ENCODE results near the gene KIR2DL4. TPM values are rescaled to one million over a fixed set of nuclear protein-coding genes. Genes with fewer than 3 reads are reported as not detected.
"Not testable (repeated sequence)": the region's sequence is repeated elsewhere in the genome, so short reads cannot be mapped to it uniquely, and the experiment has no call there.

The KIR2DL4 gene
- total and polyA plus RNA-seq, 2 of the 13 experiments (the other 11 are each of a cell fraction or from before 2014, with no cell fraction given) = not detected

DNA sequence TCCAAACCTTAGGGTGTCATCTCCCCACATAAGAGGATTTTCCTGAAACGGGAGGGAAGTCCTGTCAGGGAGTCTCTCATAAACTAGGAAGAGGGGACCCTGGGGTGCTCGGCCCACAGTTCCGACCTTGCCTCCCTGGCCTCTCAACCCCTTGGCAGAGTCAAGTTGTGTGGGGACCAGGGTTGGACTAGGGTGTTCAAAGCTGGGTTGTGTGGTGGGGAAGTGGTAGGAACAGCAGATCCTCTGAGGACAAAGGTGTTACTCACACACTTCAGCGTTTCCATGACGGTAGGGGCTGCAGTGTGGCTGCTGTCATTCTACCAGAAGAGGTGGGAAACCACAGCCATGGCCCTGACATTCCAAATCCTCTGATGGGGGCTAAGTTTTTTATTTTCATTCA is 31.7 kb downstream of the KIR2DL4 start:
- H2AFZ ChIP-seq (ENCODE audit: low read length); H3K4me1 ChIP-seq (ENCODE audit: insufficient read depth, low read length); H3K9me3 ChIP-seq (ENCODE audit: low read length); intact Hi-C loops (cut with micrococcal nuclease; ENCODE audit: unreplicated experiment); H4K20me1 ChIP-seq (ENCODE audit: insufficient read depth, low read length); H3K4me2 ChIP-seq (ENCODE audit: low read depth, low read length); BruUV-seq (replicated peaks); CTCF ChIA-PET (ENCODE audit: low intra/inter-chr PET ratio, low total read pairs); H3K79me2 ChIP-seq (ENCODE audit: insufficient read depth, low read length); H3K9ac ChIP-seq (ENCODE audit: insufficient read depth, low read depth, low read length); H3K27ac ChIP-seq (ENCODE audit: extremely low read length, insufficient read depth, low read length); POLR2A ChIA-PET; DNase-seq (ENCODE audit: low spot score); FAIRE-seq; H3K36me3 ChIP-seq (replicated peaks in 1 of 2; ENCODE audit: control insufficient read depth in 1 of 2, insufficient read depth in 2 of 2, low read length in 2 of 2); H3K27me3 ChIP-seq (ENCODE audit: control insufficient read depth in 1 of 2, insufficient read depth in 2 of 2, low read length in 2 of 2); H3K4me3 ChIP-seq (replicated peaks in 1 of 3; ENCODE audit: insufficient read depth in 1 of 3, low read depth in 2 of 3, low read length in 3 of 3); ATAC-seq; in situ Hi-C loops (cut with HindIII; ENCODE audit: extremely low pct_ligation_motif_present, low pct_unique_long_range_greater_than_20kb): not testable (repeated sequence)
- no CpG with 5 or more reads among the region's 5 CpGs for WGBS (ENCODE audit: low lambda C conversion rate)

DNA sequence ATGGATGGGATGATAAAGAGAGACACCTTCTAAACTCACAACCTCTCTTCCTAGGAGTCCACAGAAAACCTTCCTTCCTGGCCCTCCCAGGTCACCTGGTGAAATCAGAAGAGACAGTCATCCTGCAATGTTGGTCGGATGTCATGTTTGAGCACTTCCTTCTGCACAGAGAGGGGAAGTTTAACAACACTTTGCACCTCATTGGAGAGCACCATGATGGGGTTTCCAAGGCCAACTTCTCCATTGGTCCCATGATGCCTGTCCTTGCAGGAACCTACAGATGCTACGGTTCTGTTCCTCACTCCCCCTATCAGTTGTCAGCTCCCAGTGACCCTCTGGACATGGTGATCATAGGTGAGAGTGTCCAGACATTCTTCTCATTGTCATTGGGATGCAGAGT is 34.1 kb downstream of the KIR2DL4 start:
- H3K36me3 ChIP-seq (replicated peaks in 1 of 2; ENCODE audit: control insufficient read depth in 1 of 2, insufficient read depth in 2 of 2, low read length in 2 of 2); H3K9me3 ChIP-seq (ENCODE audit: low read length); in situ Hi-C loops (cut with HindIII; ENCODE audit: extremely low pct_ligation_motif_present, low pct_unique_long_range_greater_than_20kb); DNase-seq (ENCODE audit: low spot score); H3K79me2 ChIP-seq (ENCODE audit: insufficient read depth, low read length); H3K4me3 ChIP-seq (replicated peaks in 1 of 3; ENCODE audit: insufficient read depth in 1 of 3, low read depth in 2 of 3, low read length in 3 of 3); H3K4me1 ChIP-seq (ENCODE audit: insufficient read depth, low read length); H3K27ac ChIP-seq (ENCODE audit: extremely low read length, insufficient read depth, low read length); H3K27me3 ChIP-seq (ENCODE audit: control insufficient read depth in 1 of 2, insufficient read depth in 2 of 2, low read length in 2 of 2); H3K4me2 ChIP-seq (ENCODE audit: low read depth, low read length); intact Hi-C loops (cut with micrococcal nuclease; ENCODE audit: unreplicated experiment); BruUV-seq (replicated peaks); POLR2A ChIA-PET; H3K9ac ChIP-seq (ENCODE audit: insufficient read depth, low read depth, low read length); ATAC-seq; CTCF ChIA-PET (ENCODE audit: low intra/inter-chr PET ratio, low total read pairs); FAIRE-seq; H2AFZ ChIP-seq (ENCODE audit: low read length); H4K20me1 ChIP-seq (ENCODE audit: insufficient read depth, low read length): not testable (repeated sequence)
- WGBS (ENCODE audit: low lambda C conversion rate) = 0% methylated on average over 1 of the region's 2 CpGs

DNA sequence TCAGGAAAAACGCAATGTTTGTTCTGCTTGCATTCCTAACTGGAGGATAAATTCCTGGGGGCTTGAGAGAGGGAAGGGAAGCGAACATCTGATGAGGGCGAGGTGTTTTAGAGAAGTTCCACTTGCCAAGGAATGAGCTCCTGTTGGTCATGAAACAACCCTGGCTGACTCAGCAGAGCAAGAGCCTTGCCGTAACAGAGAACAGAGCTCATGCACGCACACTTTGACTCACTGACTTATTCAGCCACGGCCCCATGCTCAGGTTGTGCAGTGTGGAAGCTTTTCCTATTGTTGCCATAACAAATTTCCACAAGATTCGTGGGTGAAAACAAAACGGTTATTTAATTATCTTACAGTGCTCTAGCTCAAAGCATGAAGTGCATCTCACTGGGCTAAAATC is 39.8 kb downstream of the KIR2DL4 start:
- H3K27me3 ChIP-seq (ENCODE audit: control insufficient read depth in 1 of 2, insufficient read depth in 2 of 2, low read length in 2 of 2) = peaks cover 0 to 11% of the 10 kb centered on the region in 2 experiments; a peak in 1 of 5 replicates
- H2AFZ ChIP-seq (ENCODE audit: low read length); CTCF ChIA-PET (ENCODE audit: low intra/inter-chr PET ratio, low total read pairs); POLR2A ChIA-PET; in situ Hi-C loops (cut with HindIII; ENCODE audit: extremely low pct_ligation_motif_present, low pct_unique_long_range_greater_than_20kb); H3K9me3 ChIP-seq (ENCODE audit: low read length); H3K79me2 ChIP-seq (ENCODE audit: insufficient read depth, low read length); DNase-seq (ENCODE audit: low spot score); ATAC-seq; H3K36me3 ChIP-seq (replicated peaks in 1 of 2; ENCODE audit: control insufficient read depth in 1 of 2, insufficient read depth in 2 of 2, low read length in 2 of 2); H3K4me2 ChIP-seq (ENCODE audit: low read depth, low read length); H3K9ac ChIP-seq (ENCODE audit: insufficient read depth, low read depth, low read length); H3K4me3 ChIP-seq (replicated peaks in 1 of 3; ENCODE audit: insufficient read depth in 1 of 3, low read depth in 2 of 3, low read length in 3 of 3); H4K20me1 ChIP-seq (ENCODE audit: insufficient read depth, low read length); intact Hi-C loops (cut with micrococcal nuclease; ENCODE audit: unreplicated experiment); H3K27ac ChIP-seq (ENCODE audit: extremely low read length, insufficient read depth, low read length); BruUV-seq (replicated peaks); FAIRE-seq; H3K4me1 ChIP-seq (ENCODE audit: insufficient read depth, low read length): not testable (repeated sequence)
- 5% methylated on average over 6 of the region's 8 CpGs for WGBS (ENCODE audit: low lambda C conversion rate)

DNA sequence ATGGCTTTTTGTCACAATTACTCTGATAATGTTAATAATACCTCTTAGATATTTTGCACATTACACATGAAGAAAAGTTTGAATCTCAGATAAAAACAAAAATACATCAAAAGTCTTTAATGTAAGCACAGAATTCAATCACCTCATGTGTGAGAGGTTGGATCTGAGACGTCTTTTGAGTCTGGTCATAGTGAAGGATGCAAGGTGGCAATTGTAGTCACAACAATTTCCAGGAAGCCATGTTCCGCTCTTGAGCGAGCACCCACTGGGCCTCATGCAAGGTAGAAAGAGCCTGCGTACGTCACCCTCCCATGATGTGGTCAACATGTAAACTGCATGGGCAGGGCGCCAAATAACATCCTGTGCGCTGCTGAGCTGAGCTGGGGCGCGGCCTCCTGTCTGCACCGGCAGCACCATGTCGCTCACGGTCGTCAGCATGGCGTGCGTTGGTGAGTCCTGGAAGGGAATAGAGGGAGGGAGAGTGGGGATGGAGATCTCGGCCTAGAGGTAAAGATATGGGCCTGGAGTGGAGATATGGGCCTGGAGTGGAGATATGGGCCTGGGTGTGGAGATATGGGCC is 46.7 kb downstream of the KIR2DL4 start, which contains the start of gene KIR3DL2:
TSS of gene KIR3DL2 (plus strand) at position 383 of the 580 bp plus-strand sequence. CDS start at position 416, 33 bp downstream.
- FAIRE-seq; H3K79me2 ChIP-seq (ENCODE audit: insufficient read depth, low read length); H3K4me1 ChIP-seq (ENCODE audit: insufficient read depth, low read length); CTCF ChIA-PET (ENCODE audit: low intra/inter-chr PET ratio, low total read pairs); in situ Hi-C loops (cut with HindIII; ENCODE audit: extremely low pct_ligation_motif_present, low pct_unique_long_range_greater_than_20kb); H3K4me3 ChIP-seq (replicated peaks in 1 of 3; ENCODE audit: insufficient read depth in 1 of 3, low read depth in 2 of 3, low read length in 3 of 3); intact Hi-C loops (cut with micrococcal nuclease; ENCODE audit: unreplicated experiment); H2AFZ ChIP-seq (ENCODE audit: low read length); ATAC-seq; H4K20me1 ChIP-seq (ENCODE audit: insufficient read depth, low read length); H3K9ac ChIP-seq (ENCODE audit: insufficient read depth, low read depth, low read length); H3K27ac ChIP-seq (ENCODE audit: extremely low read length, insufficient read depth, low read length); BruUV-seq (replicated peaks); H3K36me3 ChIP-seq (replicated peaks in 1 of 2; ENCODE audit: control insufficient read depth in 1 of 2, insufficient read depth in 2 of 2, low read length in 2 of 2); DNase-seq (ENCODE audit: low spot score); H3K4me2 ChIP-seq (ENCODE audit: low read depth, low read length); POLR2A ChIA-PET; H3K9me3 ChIP-seq (ENCODE audit: low read length): not testable (repeated sequence)
- peaks cover 0 to 11% of the 10 kb centered on the region in 2 experiments; a peak in 1 of 5 replicates for H3K27me3 ChIP-seq (ENCODE audit: control insufficient read depth in 1 of 2, insufficient read depth in 2 of 2, low read length in 2 of 2)
- 51% methylated on average over 14 of the region's 16 CpGs for WGBS (ENCODE audit: low lambda C conversion rate)

All from HepG2 (cell line).